ENCODE measurements around the gene SLC6A8. TPM values are rescaled to one million over a fixed set of nuclear protein-coding genes. Genes with fewer than 3 reads are reported as not detected.
"Not testable (repeated sequence)": the region's sequence is repeated elsewhere in the genome, so short reads cannot be mapped to it uniquely, and the experiment has no call there.

Gene SLC6A8
- total RNA-seq, 1 donor from 2014 or later, result 108 TPM

GRCh38 chrX:153673428-153674218, 14.1 kb upstream of the SLC6A8 start, which contains the start of gene PNCK:
Gene PNCK (minus strand): TSS chrX:153673813. CDS start chrX:153673076, 737 bp downstream.
- Mint-ChIP-seq H3K36me3 (ENCODE audit: unreplicated experiment) (no peaks in the 10 kb centered on the region), H3K4me3 (ENCODE audit: unreplicated experiment) (peak within 1 kb of the TSS; percentile 60), H3K27me3 (ENCODE audit: unreplicated experiment) (peaks cover 4% of the 10 kb centered on the region), H3K9me3 (ENCODE audit: unreplicated experiment) (peaks cover 2% of the 10 kb centered on the region), H3K4me1 (ENCODE audit: low read depth, unreplicated experiment) (peaks cover 1% of the 10 kb centered on the region), H3K27ac (ENCODE audit: unreplicated experiment) (no peak within 1 kb of the TSS)
- no peak for TF ChIP-seq CTCF (IDR thresholded peaks at IDR 0.05; ENCODE audit: partially characterized antibody, unreplicated experiment)
- no peak for DNase-seq

- peaks cover 2% of the 10 kb centered on the region for H3K9me3 Mint-ChIP-seq (ENCODE audit: unreplicated experiment)
- no peak for DNase-seq
- TF ChIP-seq CTCF (IDR thresholded peaks at IDR 0.05; ENCODE audit: partially characterized antibody, unreplicated experiment), result no peak
- H3K36me3 Mint-ChIP-seq (ENCODE audit: unreplicated experiment), result no peaks in the 10 kb centered on the region
- H3K27ac Mint-ChIP-seq (ENCODE audit: unreplicated experiment), result no peak overlapping the region
- peaks cover 4% of the 10 kb centered on the region for H3K27me3 Mint-ChIP-seq (ENCODE audit: unreplicated experiment)
- H3K4me1 Mint-ChIP-seq (ENCODE audit: low read depth, unreplicated experiment), result peaks cover 1% of the 10 kb centered on the region
- peak overlapping the region; percentile 60 for H3K4me3 Mint-ChIP-seq (ENCODE audit: unreplicated experiment)
Measured at GRCh38 chrX:153674219-153674851, 13.4 kb upstream of the SLC6A8 start.

- Mint-ChIP-seq H3K36me3 (ENCODE audit: unreplicated experiment) (no peaks in the 10 kb centered on the region), H3K9me3 (ENCODE audit: unreplicated experiment) (no peaks in the 10 kb centered on the region), H3K4me1 (ENCODE audit: low read depth, unreplicated experiment) (no peaks in the 10 kb centered on the region), H3K4me3 (ENCODE audit: unreplicated experiment) (no peak overlapping the region), H3K27ac (ENCODE audit: unreplicated experiment) (no peak overlapping the region), H3K27me3 (ENCODE audit: unreplicated experiment) (no peaks in the 10 kb centered on the region)
- DNase-seq, result no peak
- no peak for TF ChIP-seq CTCF (IDR thresholded peaks at IDR 0.05; ENCODE audit: partially characterized antibody, unreplicated experiment)
Measured at GRCh38 chrX:153681175-153681574, 6.6 kb upstream of the SLC6A8 start.

GRCh38 chrX:153683486-153683885, 4.2 kb upstream of the SLC6A8 start:
- not testable (repeated sequence) for H3K4me3 Mint-ChIP-seq (ENCODE audit: unreplicated experiment); H3K4me1 Mint-ChIP-seq (ENCODE audit: low read depth, unreplicated experiment); H3K36me3 Mint-ChIP-seq (ENCODE audit: unreplicated experiment); H3K27me3 Mint-ChIP-seq (ENCODE audit: unreplicated experiment); H3K9me3 Mint-ChIP-seq (ENCODE audit: unreplicated experiment); H3K27ac Mint-ChIP-seq (ENCODE audit: unreplicated experiment); DNase-seq

- no peak for TF ChIP-seq CTCF (IDR thresholded peaks at IDR 0.05; ENCODE audit: partially characterized antibody, unreplicated experiment)
- no peak for DNase-seq
- Mint-ChIP-seq H3K4me3 (ENCODE audit: unreplicated experiment) (no peak overlapping the region), H3K27me3 (ENCODE audit: unreplicated experiment) (no peaks in the 10 kb centered on the region), H3K9me3 (ENCODE audit: unreplicated experiment) (no peaks in the 10 kb centered on the region), H3K36me3 (ENCODE audit: unreplicated experiment) (no peaks in the 10 kb centered on the region), H3K4me1 (ENCODE audit: low read depth, unreplicated experiment) (peaks cover 2% of the 10 kb centered on the region), H3K27ac (ENCODE audit: unreplicated experiment) (no peak overlapping the region)
Measured at GRCh38 chrX:153684467-153685155, 3.1 kb upstream of the SLC6A8 start.

Data from glutamatergic neuron (in vitro differentiated cells).